GM12874 (cell line): ENCODE results near the gene AFF1.

Experiments
- CTCF ChIP-seq: IDR thresholded peaks from 2 replicates; pipeline ENCODE4 v1.5.1; 2011; ENCODE audit warnings: low read depth, mild to moderate bottlenecking, control low read depth, low read length, moderate library complexity; ENCODE audit not compliant: insufficient read depth

The AFF1 gene

GRCh38 chr4:86926435-86927086 is 8.2 kb upstream of the AFF1 start:
- TF ChIP-seq CTCF = no peak

- TF ChIP-seq CTCF = no peak
These were observed 6.9 kb upstream of the AFF1 start for GRCh38 chr4:86927843-86928395.

- TF ChIP-seq CTCF = no peak
These were observed 6.2 kb upstream of the AFF1 start for GRCh38 chr4:86928400-86929255.

- no peak for TF ChIP-seq CTCF
These were observed 552 bp upstream of the AFF1 start for GRCh38 chr4:86934147-86934770.

- TF ChIP-seq CTCF = no peak
These were observed 698 bp downstream of the AFF1 start for GRCh38 chr4:86935566-86935852.

GRCh38 chr4:86935853-86936733 is 1.3 kb downstream of the AFF1 start:
- no peak for TF ChIP-seq CTCF
